Choroid plexus epithelial cell (primary cell): ENCODE measurements around the gene LARGE1.

Source experiments
- DNase-seq: peaks from one replicate; pipeline ENCODE4 v3.0.0-alpha.2; 2010; ENCODE audit warnings: low read depth
- H3K4me3 ChIP-seq: 2 replicates; pipeline ENCODE4 v1.5.1; 2011; ENCODE audit warnings: low read depth, mild to moderate bottlenecking, control low read depth, low read length, moderate library complexity
- TF ChIP-seq, protein P1 (sequence below): conservative IDR thresholded peaks from 2 replicates; pipeline ENCODE4 v1.5.1; 2011; ENCODE audit warnings: low read depth, mild to moderate bottlenecking, control low read depth, inconsistent platforms, low read length, moderate library complexity

The LARGE1 gene

DNA sequence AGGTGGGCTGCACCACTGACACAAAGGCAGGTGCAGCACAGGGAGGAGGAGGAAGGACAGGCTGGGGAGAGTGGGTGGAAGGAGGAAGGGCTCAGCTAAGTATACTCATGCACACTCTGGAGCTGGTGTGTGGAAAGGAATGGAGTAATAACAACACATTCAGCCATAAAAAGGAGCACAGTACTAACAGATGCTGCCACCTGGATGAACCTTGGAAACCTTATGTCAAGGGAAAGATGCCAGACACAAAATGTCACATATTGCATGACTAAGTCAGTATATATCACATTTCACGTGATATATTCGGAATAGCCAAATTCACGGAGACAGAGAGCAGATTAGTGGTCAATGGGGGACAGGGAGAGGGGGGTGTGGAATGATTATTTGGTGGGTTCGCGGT, 472.5 kb downstream of the LARGE1 start:
- no peak for DNase-seq
- TF ChIP-seq, protein P1, sequence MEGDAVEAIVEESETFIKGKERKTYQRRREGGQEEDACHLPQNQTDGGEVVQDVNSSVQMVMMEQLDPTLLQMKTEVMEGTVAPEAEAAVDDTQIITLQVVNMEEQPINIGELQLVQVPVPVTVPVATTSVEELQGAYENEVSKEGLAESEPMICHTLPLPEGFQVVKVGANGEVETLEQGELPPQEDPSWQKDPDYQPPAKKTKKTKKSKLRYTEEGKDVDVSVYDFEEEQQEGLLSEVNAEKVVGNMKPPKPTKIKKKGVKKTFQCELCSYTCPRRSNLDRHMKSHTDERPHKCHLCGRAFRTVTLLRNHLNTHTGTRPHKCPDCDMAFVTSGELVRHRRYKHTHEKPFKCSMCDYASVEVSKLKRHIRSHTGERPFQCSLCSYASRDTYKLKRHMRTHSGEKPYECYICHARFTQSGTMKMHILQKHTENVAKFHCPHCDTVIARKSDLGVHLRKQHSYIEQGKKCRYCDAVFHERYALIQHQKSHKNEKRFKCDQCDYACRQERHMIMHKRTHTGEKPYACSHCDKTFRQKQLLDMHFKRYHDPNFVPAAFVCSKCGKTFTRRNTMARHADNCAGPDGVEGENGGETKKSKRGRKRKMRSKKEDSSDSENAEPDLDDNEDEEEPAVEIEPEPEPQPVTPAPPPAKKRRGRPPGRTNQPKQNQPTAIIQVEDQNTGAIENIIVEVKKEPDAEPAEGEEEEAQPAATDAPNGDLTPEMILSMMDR, result no peak
- H3K4me3 ChIP-seq, result no peak overlapping the region

DNA sequence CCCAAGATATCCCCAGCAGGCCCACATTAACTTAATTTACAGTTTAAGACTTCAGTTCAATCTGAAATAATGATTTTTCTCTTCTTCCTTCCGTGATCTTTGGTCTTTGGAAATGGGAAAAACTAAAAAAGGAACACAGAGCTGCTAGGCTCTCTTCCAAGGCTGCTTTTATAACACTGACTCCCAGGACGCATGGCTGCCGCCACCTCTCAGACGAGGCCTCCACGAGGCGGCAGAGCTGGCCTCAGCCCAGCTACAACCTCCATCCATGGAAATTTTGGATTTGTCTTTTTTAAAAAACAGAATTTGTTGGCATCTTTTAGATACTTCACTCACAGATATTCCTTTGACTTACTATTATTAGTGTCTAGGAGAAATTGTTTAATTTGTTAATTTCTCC, 476.6 kb downstream of the LARGE1 start:
- no peak for DNase-seq
- no peak overlapping the region for H3K4me3 ChIP-seq
- TF ChIP-seq, protein P1, result no peak

DNA sequence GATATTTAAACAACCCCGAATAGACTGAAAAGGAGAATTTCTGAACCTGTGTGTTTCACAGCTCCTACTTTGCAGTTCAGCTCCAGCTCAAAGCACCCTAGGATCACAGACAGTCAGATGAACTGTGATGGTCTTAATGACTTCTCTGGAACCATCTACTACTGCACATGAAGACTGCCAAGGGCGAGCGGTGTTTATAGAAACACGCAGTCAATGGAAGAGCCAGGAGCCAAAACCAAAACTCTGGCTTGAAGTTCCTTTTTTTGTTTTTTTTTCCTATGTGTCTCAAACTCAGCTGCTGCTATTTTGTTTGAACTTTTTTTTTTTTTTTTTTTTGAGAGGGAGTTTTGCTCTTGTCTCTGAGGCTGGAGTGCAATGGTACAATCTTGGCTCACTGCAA, 479.5 kb downstream of the LARGE1 start:
- TF ChIP-seq, protein P1, result no peak
- H3K4me3 ChIP-seq, result no peak overlapping the region
- no peak for DNase-seq

DNA sequence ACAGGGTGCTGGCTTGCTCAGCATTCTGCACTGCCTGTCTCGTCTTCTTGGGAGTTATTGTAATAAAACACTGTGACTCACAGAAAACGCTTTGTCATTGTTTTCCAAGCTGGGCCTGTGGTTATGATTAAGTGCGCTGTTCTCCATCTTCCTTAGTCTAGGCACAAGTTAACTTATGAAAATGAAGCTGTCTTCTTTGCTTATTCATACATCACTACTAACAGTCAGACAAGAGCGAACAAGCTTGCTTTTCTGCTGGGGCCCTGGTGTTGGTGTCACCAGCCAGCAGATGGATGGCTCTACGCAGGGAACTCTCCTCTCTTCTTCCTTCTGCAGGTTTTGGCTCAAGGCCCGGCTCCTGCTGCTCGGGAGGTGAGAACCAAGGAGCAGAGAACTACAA, 482.0 kb downstream of the LARGE1 start:
- peak; percentile 77 for DNase-seq
- TF ChIP-seq, protein P1, result no peak
- H3K4me3 ChIP-seq, result no peak overlapping the region

DNA sequence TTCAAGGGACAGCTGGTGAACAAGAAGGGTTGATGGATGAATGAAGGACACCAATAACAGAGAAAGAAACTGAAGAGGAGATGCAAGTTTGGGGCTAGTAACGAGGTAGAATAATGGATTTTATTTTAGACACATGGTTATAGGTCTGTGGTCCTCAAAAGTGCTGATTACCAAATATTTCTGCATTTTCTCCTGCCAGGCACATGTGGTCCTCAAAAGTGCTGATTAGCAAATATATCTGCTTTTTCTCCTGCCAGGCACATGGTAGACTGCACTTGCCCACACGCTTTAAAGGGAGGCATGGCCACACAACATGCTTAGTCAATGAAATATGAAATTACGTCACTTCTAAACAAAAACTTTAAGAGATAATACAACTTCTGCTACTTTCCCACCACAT, 489.0 kb downstream of the LARGE1 start:
- TF ChIP-seq, protein P1, result no peak
- no peak for DNase-seq
- no peak overlapping the region for H3K4me3 ChIP-seq

DNA sequence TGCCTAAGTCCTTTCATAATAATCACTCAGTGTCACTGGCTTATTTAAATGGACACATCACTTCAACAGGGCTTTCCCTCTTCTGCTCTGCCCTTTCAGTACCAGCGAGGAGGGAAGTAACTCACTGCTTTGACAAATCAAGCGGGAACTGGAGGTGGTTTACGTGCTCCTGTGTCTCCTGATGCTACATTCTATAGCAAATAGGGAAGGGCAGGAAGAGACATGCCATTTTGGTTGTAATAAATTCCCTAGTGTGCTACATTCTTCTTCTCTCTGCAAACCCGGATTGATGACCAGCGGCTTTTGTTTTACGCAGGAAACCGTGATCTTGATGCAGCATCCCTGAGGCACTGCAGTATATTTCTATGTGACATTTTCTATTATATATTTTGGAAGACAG, 491.0 kb downstream of the LARGE1 start:
- H3K4me3 ChIP-seq, result no peak overlapping the region
- TF ChIP-seq, protein P1, result no peak

DNA sequence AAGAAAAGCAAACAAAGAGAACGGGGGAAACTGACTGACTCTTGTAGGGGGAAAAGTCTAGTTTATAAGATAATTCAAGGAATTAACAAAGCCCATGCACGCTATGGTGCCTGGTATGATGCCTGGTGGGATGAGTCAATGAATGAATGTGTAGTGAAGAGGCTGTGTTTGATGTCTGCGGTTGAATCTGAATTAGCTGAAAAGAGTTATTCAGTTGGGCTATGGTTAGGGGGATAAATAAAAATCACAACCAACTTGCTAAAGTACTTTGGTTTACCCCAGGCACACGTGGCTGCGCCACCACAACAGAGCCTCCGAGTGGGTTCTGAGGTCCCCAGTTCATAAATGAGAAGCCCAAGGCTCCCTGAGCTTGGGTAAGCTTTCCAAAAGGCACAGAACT, 492.8 kb downstream of the LARGE1 start:
- DNase-seq, result no peak
- TF ChIP-seq, protein P1, result no peak
- no peak overlapping the region for H3K4me3 ChIP-seq

More for the DNA sequence above, 491.0 kb downstream of the LARGE1 start:
- DNase-seq, result no peak
